Psoas muscle (tissue), 8 donors: ENCODE results near the gene C19orf85. TPM values are rescaled to one million over a fixed set of nuclear protein-coding genes. Genes with fewer than 3 reads are reported as not detected.
A peak's percentile ranks its signal among the peaks of the same experiment; 100 is the strongest.

Source experiments
- ATAC-seq, 4 donors: fragments of 200-7000 bp; cut with Tn5 transposase; one replicate each; pipeline ENCODE4 v1.9.1; 2020; ENCODE audit warnings: moderate library complexity in 3 of 4, mild to moderate bottlenecking in 2 of 4
- DNase-seq, 2 donors: peaks; one replicate each; pipeline ENCODE4 v3.0.0-alpha.2; 2020
- H3K27ac ChIP-seq: fragments of 200-600 bp; one replicate; pipeline ENCODE4 v1.8.0; 2022
- H3K27me3 ChIP-seq, 3 donors: fragments of 200-600 bp in 1 of 3; one replicate each; pipeline versions ENCODE4 v1.6.1 to v1.8.0; 2013 to 2022; ENCODE audit warnings: low read length in 2 of 3, mild to moderate bottlenecking in 2 of 3, moderate library complexity in 1 of 3; ENCODE audit not compliant: insufficient read depth in 3 of 3
- H3K36me3 ChIP-seq, 2 donors: fragments of 200-600 bp in 1 of 2; one replicate each; pipeline versions ENCODE4 v1.6.1 to v1.8.0; 2013 to 2022; ENCODE audit warnings: low read depth in 1 of 2, mild to moderate bottlenecking in 1 of 2, moderate library complexity in 1 of 2; ENCODE audit not compliant: insufficient read depth in 1 of 2
- H3K4me1 ChIP-seq: fragments of 200-600 bp; one replicate; pipeline ENCODE4 v1.8.0; 2022
- H3K4me3 ChIP-seq: fragments of 200-600 bp; one replicate; pipeline ENCODE4 v1.8.0; 2022; ENCODE audit warnings: mild to moderate bottlenecking
- H3K9me3 ChIP-seq: fragments of 200-600 bp; one replicate; pipeline ENCODE4 v1.8.0; 2022
- CTCF ChIP-seq: fragments of 200-600 bp; IDR thresholded peaks from one replicate; pipeline ENCODE4 v1.8.0; 2022; ENCODE audit warnings: antibody characterized with exemption
- WGBS, 3 donors: extraction: QIAGEN DNeasy Blood & Tissue Kit; methylation state at CpG; one replicate each; pipeline versions ENCODE4 v1.1.6 to v1.1.7; 2013; 5-methylcytosine and 5-hydroxymethylcytosine counted together
- intact Hi-C, 2 donors: fragments of 100-400 bp; cut with DNase I; formaldehyde crosslinking; loops; one replicate each; pipeline versions ENCODE4 v1.11.0 to v1.14.2; 2022
- polyA plus RNA-seq, 3 donors: library from polyadenylated mRNA; stranded (reverse); fragments of 200-250 nt; gene quantifications; one replicate each; pipeline ENCODE4 v1.2.3, GENCODE V29; 2013
- total RNA-seq, 4 donors: library from RNA; stranded (reverse); fragmentation: NEBNext Ultra II Directional in 2 of 4; extraction: Animal tissue kit (Norgen Biotek cat#: 25700) in 2 of 4; gene quantifications; one replicate each; pipeline versions ENCODE4 v1.2.1 to v1.2.4, GENCODE V29; 2021 to 2023
- donor health status: healthy with polysubstance abuse.
- donor health status: DM: no; HTN: no; CAD: no; lungs with moderate emphysema.
- donor health status: Bipolar disorder and iron deficiency.
- donor health status: healthy.
- donor health status: DM: yes; HTN: yes; CAD: no.
- donor health status: DM: no; HTN: no; CAD: no.
- donor health status: DM: no; HTN: no; CAD: no.
- donor health status: DM: yes; HTN: yes; CAD: no.

Gene C19orf85
- total and polyA plus RNA-seq, 7 donors, result not detected

GRCh38 chr19:55483706-55484592 is 19.4 kb upstream of the C19orf85 start:
- Histone ChIP-seq H3K27ac (no peak overlapping the region), H3K4me1 (peaks cover 9% of the 10 kb centered on the region), H3K36me3 (peaks cover 0 to 18% of the 10 kb centered on the region in 2 donors), H3K27me3 (peaks cover 0 to 6% (median under 1%) of the 10 kb centered on the region in 3 donors), H3K9me3 (no peaks in the 10 kb centered on the region), H3K4me3 (peak overlapping the region; percentile 69)
- no peak for TF ChIP-seq CTCF
- 67 to 78% (median 74%) methylated on average over 35 to 46 of the region's 46 CpGs for WGBS, 3 donors
- ATAC-seq, result no peak
- no peak for DNase-seq
- intact Hi-C loops, result no loop called here

GRCh38 chr19:55482967-55483705 is 18.6 kb upstream of the C19orf85 start:
- H3K4me3 ChIP-seq, result no peak overlapping the region
- H3K9me3 ChIP-seq, result no peaks in the 10 kb centered on the region
- H3K4me1 ChIP-seq, result peaks cover 12% of the 10 kb centered on the region
- DNase-seq, result peak in 1 of 2 donors; percentile 53
- ATAC-seq, result no peak
- WGBS, 3 donors, result 92 to 95% (median 93%) methylated on average over 39 to 47 of the region's 47 CpGs
- H3K27ac ChIP-seq, result no peak overlapping the region
- H3K36me3 ChIP-seq, result peaks cover 0 to 18% of the 10 kb centered on the region in 2 donors
- intact Hi-C loops, result no loop called here
- H3K27me3 ChIP-seq, result peaks cover 0 to 6% (median 0%) of the 10 kb centered on the region in 3 donors
- no peak for TF ChIP-seq CTCF

GRCh38 chr19:55482156-55482961 is 17.8 kb upstream of the C19orf85 start:
- Histone ChIP-seq H3K4me1 (peaks cover 20% of the 10 kb centered on the region), H3K27ac (no peak overlapping the region), H3K36me3 (peaks cover 0 to 18% of the 10 kb centered on the region in 2 donors), H3K9me3 (no peaks in the 10 kb centered on the region), H3K27me3 (peaks cover 0 to 6% (median 0%) of the 10 kb centered on the region in 3 donors), H3K4me3 (no peak overlapping the region)
- DNase-seq, result no peak
- 87 to 91% (median 88%) methylated on average over 68 to 83 of the region's 83 CpGs for WGBS, 3 donors
- intact Hi-C loops, result no loop called here
- no peak for ATAC-seq
- no peak for TF ChIP-seq CTCF

GRCh38 chr19:55481794-55482155 is 17.2 kb upstream of the C19orf85 start:
- Histone ChIP-seq H3K27ac (no peak overlapping the region), H3K9me3 (no peaks in the 10 kb centered on the region), H3K27me3 (peaks cover 0 to 6% (median 0%) of the 10 kb centered on the region in 3 donors), H3K36me3 (peaks cover 0 to 18% of the 10 kb centered on the region in 2 donors), H3K4me3 (no peak overlapping the region), H3K4me1 (peaks cover 21% of the 10 kb centered on the region)
- no peak for TF ChIP-seq CTCF
- DNase-seq (no peak), ATAC-seq (no peak)
- intact Hi-C loops, result no loop called here
- WGBS, 3 donors, result 70 to 78% (median 75%) methylated on average over 23 to 40 of the region's 40 CpGs
